Progenitor cell of endocrine pancreas (in vitro differentiated cells): ENCODE measurements around the gene SOD3. TPM values are rescaled to one million over a fixed set of nuclear protein-coding genes. Genes with fewer than 3 reads are reported as not detected.

Experiments used
- DNase-seq: peaks from one replicate; pipeline ENCODE4 v3.0.0; 2021; ENCODE audit warnings: low spot score; ENCODE audit not compliant: unreplicated experiment
- H3K27ac Mint-ChIP-seq: 2 replicates; pipeline ENCODE4 v1.8.0; 2021; ENCODE audit warnings: mild to moderate bottlenecking, moderate library complexity, mixed read lengths
- H3K27me3 Mint-ChIP-seq: 2 replicates; pipeline ENCODE4 v1.8.0; 2021; ENCODE audit warnings: mixed read lengths
- H3K36me3 Mint-ChIP-seq: 2 replicates; pipeline ENCODE4 v1.8.0; 2022; ENCODE audit warnings: mixed read lengths; ENCODE audit not compliant: insufficient read depth
- H3K4me1 Mint-ChIP-seq: 2 replicates; pipeline ENCODE4 v1.8.0; 2021; ENCODE audit warnings: low read depth, mixed read lengths
- H3K4me3 Mint-ChIP-seq: 2 replicates; pipeline ENCODE4 v1.8.0; 2021; ENCODE audit warnings: low read depth, mild to moderate bottlenecking, moderate library complexity, mixed read lengths
- H3K9me3 Mint-ChIP-seq: 2 replicates; pipeline ENCODE4 v1.8.0; 2021; ENCODE audit warnings: low read depth, mixed read lengths
- total RNA-seq: library from RNA; stranded (reverse); gene quantifications from 2 replicates; pipeline ENCODE4 v1.2.1, GENCODE V29; 2021
- TF ChIP-seq, protein P1 (sequence below): fragments of 200-600 bp; sonication (generic); IDR thresholded peaks from one replicate; pipeline ENCODE4 v1.5.0; 2021; ENCODE audit warnings: antibody characterized with exemption, mild to moderate bottlenecking; ENCODE audit not compliant: unreplicated experiment

SOD3 gene
- total RNA-seq, 1 donor from 2014 or later = 6.2 TPM

DNA sequence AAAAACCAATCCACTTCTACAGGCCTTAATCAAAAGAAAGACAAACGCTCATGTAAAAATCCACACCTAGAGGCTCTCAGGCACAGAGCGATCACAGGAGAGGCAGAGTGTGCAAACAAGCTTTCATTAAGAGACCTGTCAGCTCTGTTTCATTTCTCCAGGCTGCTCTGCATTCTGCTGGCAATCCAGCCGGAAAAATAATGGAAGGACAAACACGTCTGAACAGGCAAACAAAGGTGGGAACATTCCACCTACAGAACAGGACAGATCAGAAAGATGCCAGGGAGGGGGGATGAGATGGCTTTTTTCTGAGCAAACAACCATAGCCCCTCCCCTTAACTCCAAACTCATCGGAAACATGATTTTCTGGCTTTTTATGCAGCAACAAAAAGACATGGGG, 9.7 kb downstream of the SOD3 start:
- H3K27ac Mint-ChIP-seq = peak overlapping the region; percentile 69
- peaks cover 21% of the 10 kb centered on the region for H3K4me1 Mint-ChIP-seq
- no peak for DNase-seq
- TF ChIP-seq, protein P1, sequence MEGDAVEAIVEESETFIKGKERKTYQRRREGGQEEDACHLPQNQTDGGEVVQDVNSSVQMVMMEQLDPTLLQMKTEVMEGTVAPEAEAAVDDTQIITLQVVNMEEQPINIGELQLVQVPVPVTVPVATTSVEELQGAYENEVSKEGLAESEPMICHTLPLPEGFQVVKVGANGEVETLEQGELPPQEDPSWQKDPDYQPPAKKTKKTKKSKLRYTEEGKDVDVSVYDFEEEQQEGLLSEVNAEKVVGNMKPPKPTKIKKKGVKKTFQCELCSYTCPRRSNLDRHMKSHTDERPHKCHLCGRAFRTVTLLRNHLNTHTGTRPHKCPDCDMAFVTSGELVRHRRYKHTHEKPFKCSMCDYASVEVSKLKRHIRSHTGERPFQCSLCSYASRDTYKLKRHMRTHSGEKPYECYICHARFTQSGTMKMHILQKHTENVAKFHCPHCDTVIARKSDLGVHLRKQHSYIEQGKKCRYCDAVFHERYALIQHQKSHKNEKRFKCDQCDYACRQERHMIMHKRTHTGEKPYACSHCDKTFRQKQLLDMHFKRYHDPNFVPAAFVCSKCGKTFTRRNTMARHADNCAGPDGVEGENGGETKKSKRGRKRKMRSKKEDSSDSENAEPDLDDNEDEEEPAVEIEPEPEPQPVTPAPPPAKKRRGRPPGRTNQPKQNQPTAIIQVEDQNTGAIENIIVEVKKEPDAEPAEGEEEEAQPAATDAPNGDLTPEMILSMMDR = no peak
- peaks cover 34% of the 10 kb centered on the region for H3K27me3 Mint-ChIP-seq
- no peak overlapping the region for H3K4me3 Mint-ChIP-seq
- H3K9me3 Mint-ChIP-seq = no peaks in the 10 kb centered on the region
- peaks cover 10% of the 10 kb centered on the region for H3K36me3 Mint-ChIP-seq

DNA sequence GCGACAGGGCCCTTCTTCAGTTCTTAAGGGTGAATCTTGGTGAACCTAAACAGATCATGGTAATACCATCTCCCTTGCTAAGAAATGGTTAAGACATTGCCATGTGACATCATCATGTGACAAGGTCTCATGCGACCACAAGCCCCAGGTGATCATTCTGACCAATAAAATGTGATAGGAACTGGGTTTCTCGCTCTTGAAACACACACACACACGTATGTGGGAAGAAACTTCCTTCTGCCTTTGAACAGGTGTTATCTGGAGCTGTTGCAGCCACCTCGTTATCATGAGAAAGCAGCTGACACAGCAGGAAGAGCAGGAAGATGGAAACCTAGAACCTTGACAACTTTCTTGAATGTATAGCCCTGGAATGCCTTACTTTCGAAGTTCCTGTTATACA, 10.2 kb downstream of the SOD3 start:
- H3K4me3 Mint-ChIP-seq = no peak overlapping the region
- H3K4me1 Mint-ChIP-seq = peaks cover 19% of the 10 kb centered on the region
- H3K9me3 Mint-ChIP-seq = no peaks in the 10 kb centered on the region
- peaks cover 10% of the 10 kb centered on the region for H3K36me3 Mint-ChIP-seq
- DNase-seq = no peak
- TF ChIP-seq, protein P1 = no peak
- H3K27ac Mint-ChIP-seq = no peak overlapping the region
- H3K27me3 Mint-ChIP-seq = peaks cover 30% of the 10 kb centered on the region

DNA sequence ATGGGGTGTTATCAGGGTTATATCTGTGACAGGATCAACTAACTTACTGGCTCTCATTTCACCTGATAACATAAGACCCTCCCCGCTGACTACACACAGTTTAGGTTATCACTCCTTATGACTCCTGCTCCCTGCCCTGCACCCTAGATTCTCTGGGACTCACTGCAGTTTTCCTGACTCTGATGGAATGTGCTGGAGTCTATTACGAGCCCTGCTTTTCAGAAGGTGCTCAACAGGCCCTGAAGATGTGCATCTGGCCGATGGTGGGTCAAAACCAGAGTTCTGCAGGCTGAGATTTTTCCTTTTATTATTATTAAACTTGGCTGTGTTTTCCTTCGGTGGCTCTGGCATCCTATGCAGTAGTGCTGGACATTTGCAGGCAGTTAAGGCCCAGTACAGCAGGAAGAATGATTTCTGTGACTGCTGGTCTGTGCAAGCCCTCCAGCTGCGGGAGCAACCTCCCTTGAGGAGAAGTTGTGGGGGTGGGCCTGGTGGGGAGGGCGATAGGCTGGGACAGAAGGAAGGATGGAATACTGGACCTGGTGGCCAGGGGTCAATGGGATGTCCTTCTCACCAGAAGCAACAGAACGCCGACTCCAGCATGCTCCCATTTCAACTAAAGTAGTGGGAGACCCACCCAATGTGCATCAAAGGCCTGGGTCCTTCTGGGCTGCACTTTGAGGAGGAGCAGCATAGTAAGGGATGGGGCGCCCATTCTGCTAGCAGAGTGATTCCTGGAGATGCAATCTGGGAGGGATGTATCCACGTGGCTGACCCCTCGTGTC, 11.0 kb downstream of the SOD3 start:
- Mint-ChIP-seq H3K4me3 (no peak overlapping the region), H3K4me1 (peaks cover 16% of the 10 kb centered on the region), H3K27me3 (peaks cover 21% of the 10 kb centered on the region), H3K27ac (no peak overlapping the region), H3K9me3 (no peaks in the 10 kb centered on the region), H3K36me3 (peaks cover 11% of the 10 kb centered on the region)
- TF ChIP-seq, protein P1 = no peak
- no peak for DNase-seq

DNA sequence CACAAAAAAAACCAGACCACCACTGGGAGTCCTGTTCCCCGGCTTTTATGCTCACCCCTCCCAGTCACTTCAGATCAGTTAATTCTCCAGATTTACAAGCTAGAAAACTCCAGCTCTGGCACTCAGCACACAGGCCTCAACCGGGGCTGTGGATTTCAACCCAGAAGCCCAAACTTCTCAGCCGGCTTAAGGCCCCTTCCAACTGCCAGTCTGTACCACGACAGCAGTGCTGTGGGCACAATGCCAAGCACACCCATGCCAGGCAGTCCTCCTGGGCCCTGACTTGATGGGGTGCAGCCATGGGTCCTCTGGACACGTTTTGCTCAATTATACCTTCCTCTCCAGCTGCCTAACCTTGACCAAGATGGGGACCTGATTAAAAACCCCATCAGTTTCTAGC, 12.2 kb downstream of the SOD3 start:
- Mint-ChIP-seq H3K27ac (no peak overlapping the region), H3K9me3 (peaks cover 8% of the 10 kb centered on the region), H3K36me3 (peaks cover 16% of the 10 kb centered on the region), H3K4me1 (peaks cover 16% of the 10 kb centered on the region), H3K4me3 (no peak overlapping the region), H3K27me3 (peaks cover 9% of the 10 kb centered on the region)
- DNase-seq = no peak
- TF ChIP-seq, protein P1 = no peak

DNA sequence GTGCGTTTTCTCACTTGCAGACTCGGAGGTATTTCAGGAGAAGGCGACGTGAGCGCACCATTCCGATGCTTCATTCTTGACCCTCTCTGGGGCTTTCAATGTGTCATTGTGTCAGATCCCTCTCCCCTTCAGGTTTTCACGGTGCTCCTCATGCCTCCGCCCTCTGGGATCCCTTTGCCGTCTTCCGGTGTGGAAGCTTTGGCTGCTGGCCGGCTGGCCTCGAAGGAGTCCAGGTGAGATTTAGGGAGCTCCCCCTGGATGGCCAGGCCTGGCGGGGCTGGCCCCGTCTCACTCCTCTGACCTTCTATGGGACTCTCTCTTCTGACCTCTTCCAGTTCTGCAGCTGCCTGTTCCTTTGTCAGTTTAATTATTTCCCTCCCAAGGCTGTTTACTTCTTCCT, 12.9 kb downstream of the SOD3 start:
- peaks cover 8% of the 10 kb centered on the region for H3K9me3 Mint-ChIP-seq
- TF ChIP-seq, protein P1 = no peak
- H3K27ac Mint-ChIP-seq = no peak overlapping the region
- peaks cover 4% of the 10 kb centered on the region for H3K27me3 Mint-ChIP-seq
- no peak for DNase-seq
- H3K36me3 Mint-ChIP-seq = peaks cover 16% of the 10 kb centered on the region
- peaks cover 14% of the 10 kb centered on the region for H3K4me1 Mint-ChIP-seq
- no peak overlapping the region for H3K4me3 Mint-ChIP-seq
